ENCODE results near the gene BCL2L11. TPM values are rescaled to one million over a fixed set of nuclear protein-coding genes. Genes with fewer than 3 reads are reported as not detected.

The BCL2L11 gene
- total RNA-seq, 1 experiment from 2014 or later = 21.2 TPM

- Histone ChIP-seq H3K79me1 (ENCODE audit: insufficient read depth, low read depth, low read length, poor library complexity, severe bottlenecking) (no peaks in the 10 kb centered on the region), H3K27me3 (ENCODE audit: insufficient read depth, low read length) (no peaks in the 10 kb centered on the region), H3K56ac (ENCODE audit: insufficient read length, low read depth, low read length) (no peak overlapping the region), H4K91ac (ENCODE audit: insufficient read length, low read depth, low read length) (no peak overlapping the region), H2BK15ac (ENCODE audit: low read depth, low read length) (no peak overlapping the region), H3K18ac (ENCODE audit: insufficient read length, low read depth, low read length) (no peak overlapping the region), H3K9ac (ENCODE audit: extremely low read depth, insufficient read length, low read length) (no peak overlapping the region), H3T11ph (ENCODE audit: low read length) (no peak overlapping the region), H3K14ac (ENCODE audit: insufficient read depth, low read length) (no peak overlapping the region), H3K79me2 (ENCODE audit: insufficient read depth, low read length) (no peaks in the 10 kb centered on the region), H2BK12ac (ENCODE audit: insufficient read length, low read depth, low read length) (no peak overlapping the region), H3K23me2 (ENCODE audit: insufficient read length, low read depth, low read length, poor library complexity, severe bottlenecking) (no peaks in the 10 kb centered on the region), H3K27ac (ENCODE audit: insufficient read length, low read depth, low read length) (no peak overlapping the region), H2BK120ac (ENCODE audit: low read depth, low read length, poor library complexity, severe bottlenecking) (no peak overlapping the region), H4K5ac (ENCODE audit: insufficient read length, low read depth, low read length) (no peak overlapping the region), H3K4me2 (ENCODE audit: insufficient read depth, insufficient read length, low read length) (no peak overlapping the region), H3K9me3 (ENCODE audit: control insufficient read depth, low read depth, low read length) (no peaks in the 10 kb centered on the region), H3K4me1 (ENCODE audit: insufficient read depth, low read length) (no peaks in the 10 kb centered on the region), H2BK5ac (ENCODE audit: insufficient read length, low read length) (no peak overlapping the region), H3K4ac (ENCODE audit: low read depth, low read length) (no peak overlapping the region), H4K8ac (replicated peaks; ENCODE audit: insufficient read length, low read depth, low read length) (no peak overlapping the region), H3K23ac (ENCODE audit: insufficient read length, low read depth, low read length) (no peak overlapping the region), H2BK20ac (ENCODE audit: low read depth, low read length, poor library complexity, severe bottlenecking) (no peak overlapping the region), H2AK5ac (ENCODE audit: insufficient read length, low read length) (no peak overlapping the region), H4K20me1 (ENCODE audit: control insufficient read depth, insufficient read depth, insufficient read length) (no peaks in the 10 kb centered on the region), H2AFZ (ENCODE audit: low read length) (no peak overlapping the region)
- no CpG with 5 or more reads among the region's 3 CpGs for WGBS (ENCODE audit: extremely low coverage, insufficient read length, low lambda C conversion rate)
- Mint-ChIP-seq H3K9me3 (no peaks in the 10 kb centered on the region), H3K4me1 (peaks cover 4% of the 10 kb centered on the region in 2 experiments; a peak in 3 of 4 replicates), H3K27ac (no peak overlapping the region), H3K4me3 (no peak overlapping the region), H3K36me3 (ENCODE audit: insufficient read depth in 1 of 3, low read depth in 3 of 3) (no peaks in the 10 kb centered on the region), H3K27me3 (ENCODE audit: low read depth) (no peaks in the 10 kb centered on the region)
- TF ChIP-seq CTCF (conservative IDR thresholded peaks at IDR 0.05) = no peak
- DNase-seq = no peak
Measured at GRCh38 chr2:111099402-111099801, 21.3 kb upstream of the BCL2L11 start.

All from H9 (cell line).